ENCODE results near the gene ZBTB46. TPM values are rescaled to one million over a fixed set of nuclear protein-coding genes. Genes with fewer than 3 reads are reported as not detected.

Gene ZBTB46
- total RNA-seq, 3 donors from 2014 or later = 8.2 to 18.7 (median 10.7) TPM

DNA sequence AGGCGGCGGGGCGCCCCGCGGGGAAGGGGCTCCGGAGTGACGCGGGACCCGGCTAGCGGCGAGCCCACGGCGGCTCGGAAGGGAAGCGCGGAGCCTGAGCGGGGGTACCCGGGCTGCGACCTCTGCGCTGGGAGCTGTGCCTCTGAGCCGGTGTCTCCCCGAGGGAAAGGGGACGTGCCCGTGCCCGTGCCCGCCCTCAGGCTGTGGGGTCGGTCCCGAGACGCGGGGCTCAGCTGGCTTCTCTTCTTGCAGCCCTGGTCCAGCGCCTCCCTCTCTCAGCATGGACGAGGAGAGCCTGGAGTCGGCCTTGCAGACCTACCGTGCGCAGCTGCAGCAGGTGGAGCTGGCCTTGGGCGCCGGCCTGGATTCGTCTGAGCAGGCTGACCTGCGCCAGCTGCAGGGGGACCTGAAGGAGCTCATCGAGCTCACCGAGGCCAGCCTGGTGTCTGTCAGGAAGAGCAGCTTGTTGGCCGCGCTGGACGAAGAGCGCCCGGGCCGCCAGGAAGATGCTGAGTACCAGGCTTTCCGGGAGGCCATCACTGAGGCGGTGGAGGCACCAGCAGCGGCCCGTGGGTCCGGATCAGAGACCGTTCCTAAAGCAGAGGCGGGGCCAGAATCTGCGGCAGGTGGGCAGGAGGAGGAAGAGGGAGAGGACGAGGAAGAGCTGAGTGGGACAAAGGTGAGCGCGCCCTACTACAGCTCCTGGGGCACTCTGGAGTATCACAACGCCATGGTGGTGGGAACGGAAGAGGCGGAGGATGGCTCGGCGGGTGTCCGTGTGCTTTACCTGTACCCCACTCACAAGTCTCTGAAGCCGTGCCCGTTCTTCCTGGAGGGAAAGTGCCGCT is 122.5 kb downstream of the ZBTB46 start:
- TF ChIP-seq, protein P1, sequence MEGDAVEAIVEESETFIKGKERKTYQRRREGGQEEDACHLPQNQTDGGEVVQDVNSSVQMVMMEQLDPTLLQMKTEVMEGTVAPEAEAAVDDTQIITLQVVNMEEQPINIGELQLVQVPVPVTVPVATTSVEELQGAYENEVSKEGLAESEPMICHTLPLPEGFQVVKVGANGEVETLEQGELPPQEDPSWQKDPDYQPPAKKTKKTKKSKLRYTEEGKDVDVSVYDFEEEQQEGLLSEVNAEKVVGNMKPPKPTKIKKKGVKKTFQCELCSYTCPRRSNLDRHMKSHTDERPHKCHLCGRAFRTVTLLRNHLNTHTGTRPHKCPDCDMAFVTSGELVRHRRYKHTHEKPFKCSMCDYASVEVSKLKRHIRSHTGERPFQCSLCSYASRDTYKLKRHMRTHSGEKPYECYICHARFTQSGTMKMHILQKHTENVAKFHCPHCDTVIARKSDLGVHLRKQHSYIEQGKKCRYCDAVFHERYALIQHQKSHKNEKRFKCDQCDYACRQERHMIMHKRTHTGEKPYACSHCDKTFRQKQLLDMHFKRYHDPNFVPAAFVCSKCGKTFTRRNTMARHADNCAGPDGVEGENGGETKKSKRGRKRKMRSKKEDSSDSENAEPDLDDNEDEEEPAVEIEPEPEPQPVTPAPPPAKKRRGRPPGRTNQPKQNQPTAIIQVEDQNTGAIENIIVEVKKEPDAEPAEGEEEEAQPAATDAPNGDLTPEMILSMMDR (IDR thresholded peaks at IDR 0.05) = no peak
- TF ChIP-seq POLR2AphosphoS5 (IDR thresholded peaks at IDR 0.05) = no peak
- Histone ChIP-seq H3K27me3 (no peaks in the 10 kb centered on the region), H3K9me3 (no peaks in the 10 kb centered on the region), H3K36me3 (peaks cover 7% of the 10 kb centered on the region), H3K4me3 (peak overlapping the region; percentile 88 to 93 (median 91)), H3K4me1 (peaks cover 7 to 13% of the 10 kb centered on the region in 2 donors), H3K27ac (peak overlapping the region; percentile 90 to 92)
- intact Hi-C loops (cut with DNase I; ENCODE audit: low total_unique reads) = no loop called here
- DNase-seq (ENCODE audit: low spot score in 2 of 2) = no peak

DNA sequence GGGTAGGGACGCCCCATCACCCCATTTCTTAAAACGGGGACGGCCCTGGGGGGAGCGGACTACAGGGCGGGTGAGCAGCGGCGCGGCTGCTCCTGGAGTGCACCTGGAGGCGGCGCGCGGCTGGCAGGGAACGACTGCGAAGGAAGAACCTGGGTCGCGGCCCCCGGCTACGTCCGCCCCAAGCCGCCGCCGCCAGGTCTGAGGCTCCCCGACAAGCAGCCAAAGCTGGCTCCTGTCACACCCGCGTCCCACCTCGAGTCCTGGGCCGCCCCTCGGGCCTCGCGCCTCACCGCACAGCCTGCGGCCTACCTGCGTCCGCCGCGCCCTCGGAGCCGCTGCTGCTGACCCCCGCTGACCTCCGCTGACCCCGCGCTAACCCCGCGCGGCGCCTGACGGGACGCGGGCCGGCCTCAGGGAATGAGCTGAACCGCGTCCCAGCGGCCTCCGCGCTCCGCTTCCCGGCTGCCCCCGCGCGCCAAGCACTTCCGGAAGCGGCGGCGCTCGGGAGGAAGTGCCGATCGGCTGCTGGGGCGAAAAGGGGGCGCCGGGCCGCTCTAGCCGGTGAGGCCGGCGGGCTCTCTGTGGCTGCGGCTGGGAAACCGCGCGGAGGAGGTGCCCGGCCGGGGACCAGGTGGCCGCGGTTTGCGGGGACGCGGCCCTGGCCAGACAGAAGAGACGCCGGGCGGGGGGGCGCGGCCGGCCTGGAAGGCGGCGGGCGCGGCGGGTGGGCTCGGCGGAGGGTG is 123.3 kb downstream of the ZBTB46 start, which contains the start of the genes ARFRP1 and ZGPAT:
Gene ARFRP1, minus strand, starts transcription at position 419 of the 743 bp plus-strand sequence. CDS start 885 bp downstream, outside the sequence.
Gene ZGPAT, plus strand, starts transcription at position 482 of the 743 bp plus-strand sequence. CDS start 542 bp downstream, outside the sequence.
- peak; percentile 71 to 83 for DNase-seq (ENCODE audit: low spot score in 2 of 2)
- Histone ChIP-seq H3K27me3 (no peaks in the 10 kb centered on the region), H3K4me3 (peak within 1 kb of the TSS; percentile 88 to 93 (median 91)), H3K4me1 (peaks cover 7 to 13% of the 10 kb centered on the region in 2 donors), H3K36me3 (peaks cover 7% of the 10 kb centered on the region), H3K27ac (peak within 1 kb of the TSS; percentile 90 to 92), H3K9me3 (no peaks in the 10 kb centered on the region)
- peak; percentile 16 for TF ChIP-seq POLR2A (IDR thresholded peaks at IDR 0.05)
- TF ChIP-seq POLR2AphosphoS5 (IDR thresholded peaks at IDR 0.05) = peak; percentile 64 to 85 (median 69)
- TF ChIP-seq, protein P1 (IDR thresholded peaks at IDR 0.05) = no peak
- intact Hi-C loops (cut with DNase I; ENCODE audit: low total_unique reads) = no loop called here

DNA sequence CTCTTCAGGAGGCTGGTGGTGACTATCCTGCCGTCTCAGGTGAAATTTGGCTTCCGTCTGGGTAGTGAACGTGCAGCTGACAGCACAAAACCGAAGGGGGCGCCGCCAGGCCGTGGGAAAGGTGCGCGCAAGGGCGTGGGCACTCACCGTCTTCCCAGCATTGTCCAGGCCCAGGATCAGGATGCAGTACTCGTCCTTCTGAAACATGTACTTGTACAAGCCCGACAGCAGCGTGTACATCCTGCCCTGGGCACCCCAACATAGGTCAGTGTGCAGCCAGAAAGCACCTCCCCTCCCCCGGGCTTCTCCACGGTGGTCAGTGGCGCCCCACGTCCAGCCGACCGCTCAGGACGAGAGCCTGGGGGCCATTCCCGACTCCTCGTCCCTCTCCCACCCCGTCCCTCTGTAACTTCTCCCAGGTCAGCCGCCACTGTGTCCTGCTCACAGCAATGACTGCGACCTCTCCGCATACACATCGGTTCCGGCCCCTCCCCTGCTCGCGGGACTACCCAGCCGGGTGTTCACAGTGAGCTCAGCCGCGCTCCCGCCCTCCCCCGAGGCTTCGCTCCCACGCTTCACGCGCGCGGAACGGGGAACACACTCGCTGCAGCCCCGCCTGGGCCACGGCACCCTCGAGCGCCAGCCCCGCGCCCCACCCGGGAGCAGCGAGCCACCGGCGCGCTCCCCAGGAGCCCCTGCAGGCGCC is 124.1 kb downstream of the ZBTB46 start:
- DNase-seq (ENCODE audit: low spot score in 2 of 2) = no peak
- Histone ChIP-seq H3K4me3 (peak overlapping the region; percentile 88 to 93 (median 91)), H3K27ac (peak overlapping the region; percentile 90 to 92), H3K36me3 (peaks cover 7% of the 10 kb centered on the region), H3K9me3 (no peaks in the 10 kb centered on the region), H3K27me3 (no peaks in the 10 kb centered on the region), H3K4me1 (peaks cover 7 to 13% of the 10 kb centered on the region in 2 donors)
- intact Hi-C loops (cut with DNase I; ENCODE audit: low total_unique reads) = no loop called here
- TF ChIP-seq, protein P1 (IDR thresholded peaks at IDR 0.05) = no peak
- TF ChIP-seq POLR2A (IDR thresholded peaks at IDR 0.05) (no peak), POLR2AphosphoS5 (IDR thresholded peaks at IDR 0.05) (no peak)

DNA sequence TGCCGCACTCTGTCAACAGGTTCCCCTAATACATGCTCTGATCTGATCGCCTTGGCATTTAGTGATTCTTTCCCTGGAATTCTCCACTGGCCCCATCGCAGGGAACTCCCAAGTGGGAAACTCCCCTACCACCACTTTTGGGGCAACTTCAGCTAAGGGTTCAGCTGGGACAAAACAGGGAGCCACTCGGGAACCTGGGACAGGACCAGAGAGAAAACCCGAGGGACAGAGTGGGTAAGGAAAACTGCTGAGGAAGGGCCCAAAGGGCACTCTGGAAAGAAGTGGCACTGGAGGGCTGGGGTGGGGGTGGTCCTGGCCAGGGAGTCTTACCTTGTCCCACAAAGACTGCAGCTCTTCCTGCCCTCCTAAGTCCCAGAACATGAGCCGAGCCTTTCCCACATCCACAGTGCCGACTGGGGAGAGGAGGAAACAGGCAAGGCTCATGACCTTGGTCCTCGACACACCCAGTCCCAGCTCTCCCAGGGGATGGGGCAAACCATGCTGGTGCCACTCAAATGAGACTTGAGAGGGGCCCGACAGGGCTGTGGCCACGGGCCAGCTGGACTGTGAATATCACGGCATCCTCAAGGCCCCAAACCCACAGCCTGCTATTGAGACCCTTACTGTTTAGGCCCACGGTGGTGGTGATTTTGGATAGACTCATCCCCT is 124.9 kb downstream of the ZBTB46 start:
- Histone ChIP-seq H3K27ac (peak overlapping the region; percentile 90 to 92), H3K4me1 (peaks cover 7 to 13% of the 10 kb centered on the region in 2 donors), H3K27me3 (no peaks in the 10 kb centered on the region), H3K36me3 (peaks cover 7% of the 10 kb centered on the region), H3K9me3 (no peaks in the 10 kb centered on the region), H3K4me3 (peak overlapping the region; percentile 88 to 93 (median 91))
- no peak for TF ChIP-seq POLR2AphosphoS5 (IDR thresholded peaks at IDR 0.05)
- TF ChIP-seq, protein P1 (IDR thresholded peaks at IDR 0.05) = no peak
- TF ChIP-seq POLR2A (IDR thresholded peaks at IDR 0.05) = no peak
- DNase-seq (ENCODE audit: low spot score in 2 of 2) = no peak
- intact Hi-C loops (cut with DNase I; ENCODE audit: low total_unique reads) = no loop called here
